Measurements from ENCODE around the gene SMYD2. TPM values are rescaled to one million over a fixed set of nuclear protein-coding genes. Genes with fewer than 3 reads are reported as not detected.
A peak's percentile ranks its signal among the peaks of the same experiment; 100 is the strongest.

The SMYD2 gene
- total RNA-seq, 4 donors from 2014 or later, result 22.7 to 45.1 (median 26.5) TPM

DNA sequence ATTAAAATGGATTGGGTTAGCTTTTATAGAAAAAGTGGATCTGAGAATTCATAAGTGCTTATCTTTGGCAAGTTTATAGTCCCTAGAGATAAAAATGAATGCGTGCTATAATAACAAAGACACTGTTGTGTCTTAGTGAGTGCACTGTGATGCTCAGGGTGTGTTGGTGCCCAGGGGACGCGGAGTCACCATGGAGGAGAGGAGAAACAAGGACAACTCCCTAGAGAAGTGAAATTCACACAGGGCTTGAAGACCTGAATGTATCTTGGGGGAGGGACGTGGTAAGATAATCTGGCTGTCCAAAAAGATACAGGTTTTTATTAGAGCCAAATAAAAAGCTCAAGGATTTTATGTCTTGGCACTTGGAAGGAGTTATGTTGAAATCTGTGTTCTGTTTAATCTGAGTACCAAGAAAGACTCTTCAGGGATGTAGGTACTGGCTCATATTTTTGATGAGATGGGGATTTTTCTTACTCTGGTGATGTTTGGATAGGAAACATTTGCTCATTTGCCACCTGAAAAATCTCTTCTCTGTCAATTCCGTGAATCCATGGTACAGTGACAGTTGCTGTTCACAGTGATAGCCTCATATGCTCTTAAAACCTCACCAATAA, 9.6 kb downstream of the SMYD2 start:
- TF ChIP-seq, protein P1, sequence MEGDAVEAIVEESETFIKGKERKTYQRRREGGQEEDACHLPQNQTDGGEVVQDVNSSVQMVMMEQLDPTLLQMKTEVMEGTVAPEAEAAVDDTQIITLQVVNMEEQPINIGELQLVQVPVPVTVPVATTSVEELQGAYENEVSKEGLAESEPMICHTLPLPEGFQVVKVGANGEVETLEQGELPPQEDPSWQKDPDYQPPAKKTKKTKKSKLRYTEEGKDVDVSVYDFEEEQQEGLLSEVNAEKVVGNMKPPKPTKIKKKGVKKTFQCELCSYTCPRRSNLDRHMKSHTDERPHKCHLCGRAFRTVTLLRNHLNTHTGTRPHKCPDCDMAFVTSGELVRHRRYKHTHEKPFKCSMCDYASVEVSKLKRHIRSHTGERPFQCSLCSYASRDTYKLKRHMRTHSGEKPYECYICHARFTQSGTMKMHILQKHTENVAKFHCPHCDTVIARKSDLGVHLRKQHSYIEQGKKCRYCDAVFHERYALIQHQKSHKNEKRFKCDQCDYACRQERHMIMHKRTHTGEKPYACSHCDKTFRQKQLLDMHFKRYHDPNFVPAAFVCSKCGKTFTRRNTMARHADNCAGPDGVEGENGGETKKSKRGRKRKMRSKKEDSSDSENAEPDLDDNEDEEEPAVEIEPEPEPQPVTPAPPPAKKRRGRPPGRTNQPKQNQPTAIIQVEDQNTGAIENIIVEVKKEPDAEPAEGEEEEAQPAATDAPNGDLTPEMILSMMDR (IDR thresholded peaks at IDR 0.05), result no peak
- ATAC-seq (ENCODE audit: low FRiP score) (peak; percentile 77), DNase-seq (ENCODE audit: low spot score) (no peak)

DNA sequence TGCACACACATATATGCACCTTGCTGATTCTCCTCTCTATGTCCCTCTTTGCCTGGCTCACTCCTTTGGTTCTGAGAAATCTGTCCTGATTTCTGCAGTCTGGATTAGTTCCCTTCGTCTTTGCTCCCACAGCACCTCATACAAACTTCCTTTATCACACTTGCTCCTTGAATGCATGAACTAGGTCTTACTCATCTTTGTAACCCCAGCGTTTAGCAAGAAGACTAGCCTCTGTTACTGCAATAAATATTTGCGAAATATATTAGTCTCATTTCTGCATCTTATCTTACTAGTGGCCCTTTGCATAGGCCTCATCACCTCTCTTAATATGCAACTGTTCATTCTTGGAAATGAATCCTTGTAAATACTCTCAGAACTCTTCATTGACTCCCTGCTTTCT, 11.4 kb downstream of the SMYD2 start:
- no peak for ATAC-seq (ENCODE audit: low FRiP score)
- TF ChIP-seq, protein P1 (IDR thresholded peaks at IDR 0.05), result no peak
- no peak for DNase-seq (ENCODE audit: low spot score)

DNA sequence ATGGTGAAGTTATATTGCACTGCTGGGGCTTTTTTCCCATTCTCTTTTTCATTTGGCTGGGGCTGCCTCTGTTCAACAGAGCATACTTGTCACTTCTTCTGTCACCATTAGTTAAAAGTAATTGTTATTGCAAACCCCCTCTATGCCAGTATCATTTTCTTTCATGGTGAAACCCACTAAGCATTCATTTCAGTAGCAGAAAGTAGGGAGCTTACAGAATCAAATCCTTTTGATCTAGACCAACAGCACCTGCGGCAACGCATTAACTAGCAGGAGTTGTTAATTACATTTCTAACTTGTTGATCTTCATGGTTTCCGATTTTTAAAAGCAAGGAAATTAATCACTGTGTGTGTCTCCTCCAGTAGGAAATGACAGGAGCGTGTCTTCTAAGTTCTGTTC, 15.0 kb downstream of the SMYD2 start:
- TF ChIP-seq, protein P1 (IDR thresholded peaks at IDR 0.05), result no peak
- no peak for ATAC-seq (ENCODE audit: low FRiP score)

DNA sequence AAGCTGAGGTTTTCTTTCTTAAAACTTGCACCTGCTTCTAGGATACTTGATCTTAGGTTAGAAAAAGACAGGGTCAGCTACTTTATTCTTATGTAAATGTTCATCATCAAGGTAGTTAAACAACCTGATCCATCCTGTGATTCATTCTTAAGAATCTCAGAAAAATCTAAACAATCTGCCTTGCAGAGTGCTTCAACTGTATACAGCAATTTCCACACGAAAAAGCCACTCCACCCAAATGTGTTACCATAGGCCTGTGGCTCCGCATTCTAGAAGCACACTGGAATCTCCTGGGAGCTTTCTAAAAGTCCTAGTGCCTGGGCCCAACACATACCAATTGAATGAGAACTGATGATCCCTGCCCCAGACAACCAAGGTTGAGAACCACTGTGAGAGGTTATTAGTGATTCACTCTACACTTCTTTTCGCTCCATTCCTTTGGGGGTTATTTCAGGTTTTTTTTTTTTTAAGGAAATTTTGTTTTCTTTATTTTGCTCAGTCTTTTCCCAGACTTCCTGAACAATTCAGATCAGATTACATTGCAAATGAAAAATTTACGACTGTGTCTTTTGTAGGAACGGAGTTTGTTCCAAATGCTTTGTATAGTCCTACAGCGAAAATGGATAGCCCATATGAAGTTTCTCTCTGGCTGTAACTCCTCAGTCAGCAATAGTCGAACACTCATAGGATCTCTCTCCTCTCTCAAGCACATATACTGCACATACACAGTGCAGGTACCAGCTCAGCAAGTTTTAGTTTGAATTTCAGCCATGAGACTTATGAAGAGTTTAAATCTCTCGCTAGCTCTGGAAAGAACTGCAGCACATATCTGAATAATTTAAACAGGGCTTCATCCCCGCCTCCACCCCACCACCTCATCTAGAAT, 16.1 kb downstream of the SMYD2 start:
- TF ChIP-seq, protein P1 (IDR thresholded peaks at IDR 0.05), result no peak
- ATAC-seq (ENCODE audit: low FRiP score), result no peak

More for the DNA sequence above, 15.0 kb downstream of the SMYD2 start:
- DNase-seq (ENCODE audit: low spot score), result no peak

DNA sequence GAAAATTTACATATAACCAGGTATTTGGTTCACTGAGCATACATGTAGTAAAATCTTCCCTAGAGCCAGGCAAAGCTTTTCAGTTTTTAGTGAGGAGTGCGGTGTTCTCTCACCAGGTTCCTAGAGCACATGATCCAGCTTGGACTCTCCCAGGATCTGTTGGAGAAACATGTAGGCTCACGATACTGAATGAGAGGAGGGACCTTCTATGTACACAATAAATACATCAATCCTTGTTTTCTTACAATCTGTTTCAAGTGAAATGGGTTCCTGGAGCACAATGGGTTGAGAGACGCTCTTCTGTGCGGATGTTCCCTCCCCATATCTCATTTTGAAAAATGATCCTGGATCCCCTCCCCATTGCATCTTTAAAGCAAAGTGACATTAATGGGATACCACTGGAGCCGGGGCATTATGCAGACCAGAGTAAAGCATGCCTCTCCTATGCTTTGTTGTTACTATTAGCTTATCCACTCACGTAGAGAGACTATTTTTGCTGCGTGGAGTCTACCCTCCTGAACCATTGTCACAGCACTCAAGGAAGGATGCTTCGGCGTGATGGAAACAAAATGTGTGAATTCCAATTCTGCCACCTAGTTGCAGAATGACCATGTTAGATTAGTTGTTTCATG, 19.3 kb downstream of the SMYD2 start:
- no peak for DNase-seq (ENCODE audit: low spot score)
- ATAC-seq (ENCODE audit: low FRiP score), result no peak

More for the DNA sequence above, 16.1 kb downstream of the SMYD2 start:
- no peak for DNase-seq (ENCODE audit: low spot score)

DNA sequence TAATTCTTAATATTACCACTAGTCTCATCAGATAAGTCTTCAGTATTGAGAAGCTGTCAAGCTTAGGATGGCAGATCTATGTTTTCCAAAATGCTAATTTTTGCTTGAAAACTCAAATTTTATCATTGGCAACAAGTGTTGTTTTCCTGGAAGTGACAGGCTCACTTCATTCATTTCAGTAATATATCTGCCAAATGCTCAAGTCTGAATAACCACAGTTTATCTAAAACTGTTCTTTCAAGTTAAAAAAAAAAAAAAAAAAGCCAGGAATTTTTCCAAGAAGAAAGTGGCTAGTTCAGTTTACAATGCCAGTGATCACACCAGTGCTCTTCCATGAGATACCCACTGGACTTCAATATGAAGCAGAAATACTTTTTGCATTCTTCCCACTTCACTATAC, 20.6 kb downstream of the SMYD2 start:
- TF ChIP-seq, protein P1 (IDR thresholded peaks at IDR 0.05), result no peak
- no peak for ATAC-seq (ENCODE audit: low FRiP score)
- no peak for DNase-seq (ENCODE audit: low spot score)

More for the DNA sequence above, 19.3 kb downstream of the SMYD2 start:
- TF ChIP-seq, protein P1 (IDR thresholded peaks at IDR 0.05), result no peak

Data from omental fat pad (tissue), 4 donors.